HG02610 (cell line): ENCODE measurements around the gene KRT86.
"Not testable (repeated sequence)": the region's sequence is repeated elsewhere in the genome, so short reads cannot be mapped to it uniquely, and the experiment has no call there.

Source experiments
- ATAC-seq: cut with Tn5 transposase; IDR thresholded peaks from one replicate; pipeline ENCODE4 v1.9.1; 2021; ENCODE audit warnings: mild to moderate bottlenecking, moderate library complexity; ENCODE audit not compliant: unreplicated experiment

The KRT86 gene

GRCh38 chr12:52312086-52312485 lies 37.6 kb downstream of the KRT86 start:
- no peak for ATAC-seq

GRCh38 chr12:52313461-52313860 lies 39.0 kb downstream of the KRT86 start:
- ATAC-seq, result no peak

- no peak for ATAC-seq
Measured at GRCh38 chr12:52313926-52314325, 39.5 kb downstream of the KRT86 start.

- no peak for ATAC-seq
Measured at GRCh38 chr12:52314511-52314910, 40.1 kb downstream of the KRT86 start.

- ATAC-seq, result not testable (repeated sequence)
Measured at GRCh38 chr12:52315721-52316120, 41.3 kb downstream of the KRT86 start.

- no peak for ATAC-seq
Measured at GRCh38 chr12:52316290-52316689, 41.8 kb downstream of the KRT86 start.

- no peak for ATAC-seq
Measured at GRCh38 chr12:52316701-52317100, 42.3 kb downstream of the KRT86 start.

GRCh38 chr12:52317468-52318052 lies 43.1 kb downstream of the KRT86 start:
- no peak for ATAC-seq

- ATAC-seq, result no peak
Measured at GRCh38 chr12:52318241-52318990, 44.0 kb downstream of the KRT86 start.

GRCh38 chr12:52319097-52319496 lies 44.7 kb downstream of the KRT86 start:
- ATAC-seq, result no peak

GRCh38 chr12:52320784-52321400 lies 46.4 kb downstream of the KRT86 start, which contains the start of gene KRT83:
Gene KRT83, minus strand, starts transcription at chr12:52321398. Its CDS starts 63 bp downstream, at chr12:52321335.
- ATAC-seq, result no peak

GRCh38 chr12:52321418-52321817 lies 47.0 kb downstream of the KRT86 start:
- ATAC-seq, result no peak

GRCh38 chr12:52322069-52322468 lies 47.6 kb downstream of the KRT86 start:
- no peak for ATAC-seq

GRCh38 chr12:52323001-52323400 lies 48.6 kb downstream of the KRT86 start:
- no peak for ATAC-seq

GRCh38 chr12:52323416-52324152 lies 49.1 kb downstream of the KRT86 start:
- no peak for ATAC-seq

GRCh38 chr12:52324153-52324444 lies 49.7 kb downstream of the KRT86 start:
- ATAC-seq, result no peak

- ATAC-seq, result peak; percentile 87
Measured at GRCh38 chr12:52327052-52327829, 52.8 kb downstream of the KRT86 start.

GRCh38 chr12:52327830-52328500 lies 53.5 kb downstream of the KRT86 start:
- ATAC-seq, result no peak

GRCh38 chr12:52331039-52331438 lies 56.6 kb downstream of the KRT86 start:
- ATAC-seq, result no peak

- ATAC-seq, result no peak
Measured at GRCh38 chr12:52331833-52332232, 57.4 kb downstream of the KRT86 start.
